ENCODE results near the gene CCDC61.

Gene CCDC61

DNA sequence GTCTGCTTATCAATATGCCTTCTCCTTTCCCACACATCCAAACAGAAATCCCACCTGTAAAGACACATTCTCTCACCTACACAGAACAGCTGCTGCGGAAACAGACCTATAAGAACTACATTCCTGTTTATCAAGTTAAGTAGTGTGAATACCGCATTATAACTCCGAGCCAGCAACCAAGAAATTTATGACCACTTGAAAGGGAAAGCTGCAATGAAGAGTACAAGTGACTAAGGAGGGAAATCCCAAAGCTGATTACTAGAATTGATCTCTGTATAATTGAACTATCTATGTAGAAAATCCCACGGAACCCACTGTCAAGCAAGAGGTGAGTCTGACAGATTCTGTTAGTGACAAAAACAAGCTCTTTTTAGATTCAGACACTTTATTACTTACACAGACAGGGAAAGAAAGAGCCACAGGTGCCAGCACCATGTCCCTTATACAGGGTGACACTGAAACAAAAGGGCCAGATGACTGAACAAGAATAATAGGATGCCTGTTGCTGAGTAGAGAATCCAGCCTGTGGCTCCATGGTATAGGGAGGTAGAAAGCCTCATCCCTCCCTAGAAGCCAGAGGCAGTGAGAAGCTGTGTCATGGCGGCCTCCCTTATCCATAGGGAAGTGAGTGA is 47.1 kb downstream of the CCDC61 start:
- no peak for DNase-seq

DNA sequence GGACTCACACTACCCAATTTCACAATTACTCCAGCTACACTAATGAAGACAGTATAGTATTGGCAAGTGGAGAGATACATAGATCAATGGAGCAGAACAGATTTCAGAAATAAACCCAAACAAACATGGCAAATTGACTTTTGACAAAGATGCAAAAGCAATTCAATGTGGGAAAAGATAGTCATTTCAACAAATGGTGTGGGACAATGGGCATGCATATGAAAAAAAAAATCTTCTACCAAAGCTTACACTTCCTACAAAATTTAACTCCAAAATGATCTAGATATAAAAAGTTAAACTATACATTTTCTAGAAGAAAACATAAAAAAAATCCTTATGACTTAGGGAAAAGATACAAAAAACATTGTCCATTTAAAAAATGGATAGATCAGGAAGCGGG is 48.3 kb downstream of the CCDC61 start:
- no peak for DNase-seq

DNA sequence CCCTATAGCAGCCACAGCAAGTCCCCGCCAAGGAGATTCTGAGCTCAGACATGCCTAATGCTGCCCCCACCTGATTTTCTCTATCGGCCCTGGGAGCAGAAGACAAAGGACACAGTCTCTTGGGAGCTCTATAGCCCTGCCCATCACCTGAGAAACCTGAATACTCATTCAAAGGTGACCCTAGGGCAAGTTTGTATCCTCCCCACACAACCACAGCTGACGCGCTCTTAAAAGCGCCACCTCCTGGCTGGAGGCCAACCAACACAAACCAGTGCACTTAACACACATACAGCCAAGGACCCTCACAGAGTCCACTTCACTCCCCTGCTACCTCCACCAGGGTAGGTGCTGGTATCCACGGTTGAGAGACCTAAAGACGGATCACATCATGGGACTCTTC is 54.3 kb downstream of the CCDC61 start:
- peak; percentile 42 for DNase-seq

DNA sequence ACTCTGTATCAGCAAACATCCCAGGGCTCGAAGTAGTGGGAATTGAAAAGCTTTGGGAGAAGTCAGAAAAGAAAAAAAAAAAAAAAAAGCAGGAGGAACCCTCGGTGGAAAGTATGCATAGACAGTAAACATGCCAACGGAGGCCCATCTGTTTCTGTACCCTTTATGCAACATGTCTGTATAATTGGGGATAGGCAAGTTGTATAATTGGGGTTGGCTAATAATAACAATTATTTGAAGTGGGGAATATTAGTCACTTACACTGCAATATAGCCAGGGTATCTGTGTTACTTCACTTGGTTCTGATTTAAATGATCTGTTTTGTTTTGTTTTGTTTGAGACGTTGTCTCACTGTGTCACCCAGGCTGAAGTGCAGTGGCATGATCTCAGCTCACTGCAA is 57.6 kb downstream of the CCDC61 start:
- DNase-seq = no peak

DNA sequence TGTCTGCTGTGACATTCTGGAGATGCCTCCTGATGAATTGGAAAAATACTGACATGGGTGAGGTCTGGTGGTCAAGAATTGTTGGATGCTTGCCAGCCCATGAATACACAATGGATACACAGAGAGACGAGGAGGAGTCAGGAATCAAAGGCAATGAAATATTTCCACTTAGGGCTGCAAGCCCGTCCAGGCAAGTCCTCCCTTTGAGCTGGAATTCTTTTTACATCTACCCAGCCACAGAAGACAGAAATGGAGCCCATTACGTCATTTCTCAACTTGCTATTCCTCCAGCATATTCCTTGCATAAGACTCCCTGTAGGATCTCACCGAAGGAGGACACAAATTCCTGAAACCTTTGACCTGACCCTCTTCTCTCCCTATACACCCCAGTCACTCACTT is 61.3 kb downstream of the CCDC61 start:
- no peak for DNase-seq

DNA sequence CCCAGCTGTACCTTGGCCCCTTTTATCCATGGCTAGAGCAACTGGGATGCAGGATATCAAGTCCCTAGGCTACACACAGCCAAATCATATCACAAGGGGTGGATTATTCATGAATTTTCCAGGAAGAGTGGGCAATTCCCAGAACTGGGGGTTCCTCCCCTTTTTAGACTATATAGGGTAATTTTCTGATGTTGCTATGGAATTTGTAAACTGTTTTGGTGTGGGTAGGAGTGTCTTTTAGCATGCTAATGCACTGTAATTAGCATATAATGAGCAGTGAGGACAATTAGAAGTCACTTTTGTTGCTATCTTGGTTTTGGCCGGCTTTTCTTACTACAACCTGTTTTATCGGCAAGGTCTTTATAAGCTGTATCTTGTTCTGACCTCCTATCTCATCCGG is 63.5 kb downstream of the CCDC61 start:
- DNase-seq = no peak

DNA sequence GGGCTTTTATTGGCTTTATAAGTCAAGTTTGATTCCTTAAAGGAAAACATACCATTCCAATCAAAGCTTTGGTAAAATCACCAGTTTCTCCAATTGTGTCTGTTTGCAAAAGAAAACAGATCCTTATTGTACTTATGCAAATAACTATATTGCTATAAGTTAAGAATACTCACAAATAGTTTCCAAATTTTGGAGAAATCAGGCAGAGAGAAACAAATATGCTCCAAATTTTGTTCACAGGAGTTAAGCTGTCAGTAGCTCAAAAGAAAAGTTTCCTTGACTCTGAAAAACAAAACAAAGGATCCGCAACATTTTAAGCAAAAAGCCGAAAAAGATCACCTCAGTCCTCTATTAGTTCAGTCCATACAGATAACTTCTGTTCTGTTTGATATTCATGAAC is 64.7 kb downstream of the CCDC61 start:
- DNase-seq = no peak

DNA sequence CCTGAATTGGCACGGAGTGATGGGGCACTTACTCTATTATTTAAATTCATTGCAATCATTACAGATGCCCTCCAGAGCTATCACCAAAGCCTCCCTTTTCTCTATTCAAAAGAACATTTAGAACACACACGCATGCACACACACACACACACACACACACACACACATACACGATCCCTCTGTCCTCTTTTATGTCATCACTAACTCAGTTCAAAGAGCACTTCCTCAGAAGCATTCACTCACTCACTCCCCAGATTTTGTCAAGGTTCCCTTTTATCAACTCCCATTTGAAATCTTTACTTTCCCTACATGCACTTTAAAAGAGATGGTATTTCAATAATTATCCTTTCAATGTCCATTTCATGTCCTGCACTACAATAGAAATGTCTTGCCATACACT is 67.9 kb downstream of the CCDC61 start:
- no peak for DNase-seq

DNA sequence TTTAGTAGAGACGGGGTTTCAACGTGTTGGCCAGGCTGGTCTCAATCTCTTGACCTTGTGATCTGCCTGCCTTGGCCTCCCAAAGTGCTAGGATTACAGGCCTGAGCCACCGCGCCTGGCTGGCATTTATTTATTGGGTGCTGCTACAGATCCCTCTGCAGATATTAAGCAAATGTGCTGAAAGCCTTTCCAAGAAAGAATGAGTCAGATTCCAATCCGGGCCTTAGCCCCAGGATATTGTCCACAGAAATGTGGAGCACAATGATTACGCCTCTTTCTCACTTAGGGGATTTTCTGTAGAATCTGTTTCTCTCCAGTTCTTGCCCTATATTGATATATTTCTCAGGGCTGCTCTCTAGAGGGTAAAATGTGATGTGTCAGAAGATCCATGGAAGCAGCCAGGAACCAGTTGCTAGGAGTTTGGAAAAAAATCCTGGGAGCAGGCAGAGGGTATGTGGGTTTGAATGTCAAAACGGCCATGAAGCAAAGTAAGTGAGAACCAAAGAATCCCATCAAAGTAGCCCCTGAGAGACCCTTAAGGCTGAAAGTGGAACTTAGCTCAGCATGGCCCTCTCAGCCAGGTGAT is 70.3 kb downstream of the CCDC61 start:
- no peak for DNase-seq

DNA sequence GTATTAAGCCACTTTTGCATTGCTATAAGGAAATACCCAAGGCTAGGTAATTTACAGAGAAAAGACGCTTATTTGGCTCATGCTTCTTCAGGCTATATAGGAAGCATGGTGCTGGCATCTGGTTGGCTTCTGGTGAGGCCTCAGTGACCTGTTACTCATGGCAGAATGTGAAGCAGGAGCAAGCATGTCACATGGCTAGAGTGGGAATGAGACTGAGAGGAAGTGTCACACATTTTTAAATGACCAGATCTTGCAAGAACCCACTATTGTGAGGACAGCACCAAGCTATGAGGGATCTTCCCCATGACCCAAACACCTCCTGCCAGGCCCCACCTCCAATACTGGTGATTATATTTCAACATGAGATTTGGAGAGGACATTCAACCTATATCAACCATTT is 71.2 kb downstream of the CCDC61 start:
- no peak for DNase-seq

DNA sequence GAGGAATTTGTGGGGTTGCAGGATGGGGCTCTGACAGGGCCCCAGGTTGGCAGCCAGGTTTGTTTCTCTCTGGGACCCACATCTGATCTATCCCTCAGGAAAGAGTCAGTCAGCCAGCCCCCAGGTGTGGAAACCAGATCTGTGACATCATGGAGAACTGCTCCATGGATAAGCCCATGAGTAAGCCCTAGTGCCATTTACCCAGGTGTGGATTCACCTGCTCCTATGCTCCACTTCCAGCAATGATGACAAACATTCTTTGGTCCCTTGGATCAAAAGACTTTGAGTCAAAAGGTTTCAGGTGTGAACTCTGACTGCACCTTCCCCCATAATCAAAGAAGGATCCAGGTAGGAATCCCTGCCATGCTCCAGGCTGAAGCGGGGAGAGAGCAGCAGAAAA is 72.4 kb downstream of the CCDC61 start:
- DNase-seq = no peak

Data from DMS153 (cell line).